Stimulated activated effector memory CD8-positive, alpha-beta T cell treated with anti-CD3 and anti-CD28 coated beads, Interleukin-12 subunit alpha, Interleukin-12 subunit beta, amount 100 ng/mL, for 72 hours (primary cell): Measurements from ENCODE around the gene SLC44A3.

Source experiments
- ATAC-seq: fragments of 150-1000 bp; cut with Tn5 transposase; 2 replicates; pipeline ENCODE4 v1.10.0; 2021
- DNase-seq, 2 donors: peaks; one replicate each; pipeline ENCODE4 v3.0.0; 2021 to 2022; ENCODE audit warnings: low spot score in 2 of 2
- H3K27ac Mint-ChIP-seq: one replicate; pipeline ENCODE4 v1.8.0; 2022; ENCODE audit warnings: mild to moderate bottlenecking, mixed read lengths
- H3K36me3 Mint-ChIP-seq: one replicate; pipeline ENCODE4 v1.8.0; 2022; ENCODE audit warnings: mild to moderate bottlenecking, mixed read lengths
- H3K4me1 Mint-ChIP-seq: one replicate; pipeline ENCODE4 v1.8.0; 2022; ENCODE audit warnings: mixed read lengths
- H3K4me3 Mint-ChIP-seq: one replicate; pipeline ENCODE4 v1.8.0; 2022; ENCODE audit warnings: mild to moderate bottlenecking, mixed read lengths
- H3K9me3 Mint-ChIP-seq: one replicate; pipeline ENCODE4 v1.8.0; 2022; ENCODE audit warnings: mixed read lengths

Gene SLC44A3

DNA sequence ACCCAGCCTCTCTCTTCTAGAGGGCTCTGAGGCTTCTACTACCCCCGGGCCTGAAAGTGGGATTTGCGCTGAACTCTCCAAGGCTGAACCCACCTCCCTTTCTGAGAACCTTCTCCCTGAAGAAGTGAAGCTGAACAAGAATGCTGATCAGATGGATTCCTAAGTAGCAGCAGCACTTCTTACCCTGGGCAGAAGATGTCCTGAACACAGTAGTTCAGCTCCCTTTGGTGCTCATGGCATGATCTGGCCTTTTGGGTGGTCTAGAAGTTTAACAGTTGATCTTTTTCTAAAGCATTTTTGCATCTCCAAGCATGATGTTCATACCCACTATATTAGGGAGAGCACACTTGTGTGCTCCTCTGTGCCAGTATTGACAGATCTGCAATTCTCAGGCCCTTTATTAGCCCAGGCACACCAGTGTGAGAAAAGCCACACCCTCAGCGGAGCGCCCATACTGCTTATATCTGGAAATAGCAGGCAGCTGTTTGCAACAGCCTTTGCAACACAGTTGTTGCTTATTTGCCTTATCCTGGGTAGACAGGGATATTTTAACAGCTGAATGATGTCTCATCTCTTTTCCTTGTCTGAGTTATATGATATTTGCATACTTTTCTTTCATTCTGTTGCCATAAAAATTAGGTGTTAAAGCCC, 72.6 kb downstream of the SLC44A3 start:
- DNase-seq: no peak
- no peak for ATAC-seq
- H3K9me3 Mint-ChIP-seq: no peaks in the 10 kb centered on the region
- H3K4me1 Mint-ChIP-seq: no peaks in the 10 kb centered on the region
- H3K4me3 Mint-ChIP-seq: no peak overlapping the region
- H3K27ac Mint-ChIP-seq: no peak overlapping the region
- no peaks in the 10 kb centered on the region for H3K36me3 Mint-ChIP-seq

GRCh38 chr1:94894630-94895029, 74.5 kb downstream of the SLC44A3 start:
- Mint-ChIP-seq H3K27ac (no peak overlapping the region), H3K4me3 (no peak overlapping the region), H3K36me3 (no peaks in the 10 kb centered on the region), H3K4me1 (no peaks in the 10 kb centered on the region), H3K9me3 (no peaks in the 10 kb centered on the region)
- ATAC-seq (no peak), DNase-seq (no peak)

GRCh38 chr1:94895518-94895917, 75.4 kb downstream of the SLC44A3 start:
- no peaks in the 10 kb centered on the region for H3K4me1 Mint-ChIP-seq

DNA sequence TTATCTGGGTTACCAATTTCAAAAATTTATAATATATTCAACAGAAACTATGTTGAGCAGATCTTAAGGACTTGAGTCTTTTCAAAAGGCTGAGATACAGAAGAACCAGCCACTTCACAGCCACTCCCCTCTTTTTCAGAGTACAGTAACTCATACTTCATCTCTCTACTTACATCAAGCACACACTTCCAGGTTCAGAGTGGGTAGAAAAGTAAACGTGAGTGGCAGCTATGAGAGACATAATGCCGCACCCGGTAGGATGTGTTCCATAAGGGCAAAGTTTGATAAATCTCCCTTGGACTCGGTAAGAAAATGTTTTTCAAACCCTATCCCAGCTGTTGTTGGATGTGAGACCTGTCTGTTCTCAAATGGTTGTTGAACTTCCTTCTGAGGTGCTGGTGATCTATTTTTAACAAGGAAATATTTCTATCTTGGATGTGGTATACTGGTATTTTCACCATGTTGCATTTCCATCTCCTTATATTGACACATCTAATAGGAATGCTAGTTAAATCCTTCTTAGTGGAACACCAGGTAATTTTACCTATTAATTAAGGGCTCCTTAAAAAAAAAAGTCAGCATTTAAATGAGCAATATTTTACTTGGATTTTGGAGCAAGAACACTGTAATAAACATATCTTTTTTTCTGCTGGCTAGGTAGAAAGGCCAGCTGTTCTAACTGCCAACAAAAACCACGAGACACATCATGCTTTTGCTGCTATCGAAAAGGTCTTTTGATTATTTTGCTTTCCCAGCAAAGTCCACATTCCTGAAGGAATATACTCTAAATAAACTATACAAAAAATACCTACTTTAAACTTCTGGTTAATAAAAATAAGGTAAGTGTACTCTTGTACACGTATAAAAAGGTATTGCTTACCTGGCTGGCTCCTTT, 78.6 kb downstream of the SLC44A3 start:
- H3K27ac Mint-ChIP-seq: no peak overlapping the region
- H3K4me3 Mint-ChIP-seq: no peak overlapping the region
- no peaks in the 10 kb centered on the region for H3K9me3 Mint-ChIP-seq
- H3K4me1 Mint-ChIP-seq: no peaks in the 10 kb centered on the region
- ATAC-seq (no peak), DNase-seq (no peak)
- no peaks in the 10 kb centered on the region for H3K36me3 Mint-ChIP-seq

More at GRCh38 chr1:94895518-94895917, 75.4 kb downstream of the SLC44A3 start:
- Mint-ChIP-seq H3K4me3 (no peak overlapping the region), H3K27ac (no peak overlapping the region), H3K9me3 (no peaks in the 10 kb centered on the region), H3K36me3 (no peaks in the 10 kb centered on the region)
- no peak for ATAC-seq
- no peak for DNase-seq

- H3K4me1 Mint-ChIP-seq: no peaks in the 10 kb centered on the region
- no peak for DNase-seq
- no peak overlapping the region for H3K4me3 Mint-ChIP-seq
- H3K36me3 Mint-ChIP-seq: no peaks in the 10 kb centered on the region
- no peak overlapping the region for H3K27ac Mint-ChIP-seq
- no peaks in the 10 kb centered on the region for H3K9me3 Mint-ChIP-seq
- ATAC-seq: no peak
Measured at GRCh38 chr1:94899756-94900155, 79.6 kb downstream of the SLC44A3 start.

GRCh38 chr1:94901841-94902240, 81.7 kb downstream of the SLC44A3 start:
- Mint-ChIP-seq H3K9me3 (no peaks in the 10 kb centered on the region), H3K27ac (no peak overlapping the region), H3K4me1 (no peaks in the 10 kb centered on the region), H3K4me3 (no peak overlapping the region), H3K36me3 (no peaks in the 10 kb centered on the region)
- DNase-seq (no peak), ATAC-seq (no peak)

DNA sequence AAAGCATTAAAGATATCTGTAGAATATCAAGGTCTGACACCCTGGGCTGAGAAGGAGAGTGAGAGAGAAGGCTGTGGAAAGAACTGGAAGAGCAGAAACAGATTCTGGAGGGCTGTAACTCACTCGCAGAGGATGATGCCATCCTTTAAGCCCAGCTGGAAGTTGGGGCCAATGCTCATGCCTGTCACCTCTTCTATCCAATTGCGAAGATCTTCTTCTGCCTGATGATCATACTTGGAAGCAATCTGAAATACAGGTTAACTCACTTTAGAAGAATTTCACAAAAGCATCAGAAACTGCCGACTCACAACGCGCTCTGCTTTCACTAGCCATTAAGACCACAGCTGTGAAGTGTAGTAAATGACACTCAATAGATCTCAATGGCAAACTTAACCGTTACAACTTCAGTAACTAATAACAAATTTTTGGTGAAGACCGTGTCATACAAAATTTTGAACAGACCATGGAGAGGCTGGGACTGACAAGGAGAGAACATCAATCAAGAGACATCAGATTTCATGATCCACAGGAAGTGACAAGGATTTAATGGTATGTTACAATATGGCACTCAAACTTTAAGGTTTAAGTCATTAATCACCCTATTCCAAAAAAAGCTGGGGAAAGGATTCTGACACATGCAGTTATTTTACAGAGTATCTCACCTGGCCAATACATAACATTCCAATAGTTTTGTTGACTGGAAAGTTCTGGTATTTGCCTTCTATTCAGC, 83.3 kb downstream of the SLC44A3 start:
- H3K4me1 Mint-ChIP-seq: no peaks in the 10 kb centered on the region
- ATAC-seq (no peak), DNase-seq (no peak)
- H3K9me3 Mint-ChIP-seq: no peaks in the 10 kb centered on the region
- H3K4me3 Mint-ChIP-seq: no peak overlapping the region
- no peak overlapping the region for H3K27ac Mint-ChIP-seq
- no peaks in the 10 kb centered on the region for H3K36me3 Mint-ChIP-seq

DNA sequence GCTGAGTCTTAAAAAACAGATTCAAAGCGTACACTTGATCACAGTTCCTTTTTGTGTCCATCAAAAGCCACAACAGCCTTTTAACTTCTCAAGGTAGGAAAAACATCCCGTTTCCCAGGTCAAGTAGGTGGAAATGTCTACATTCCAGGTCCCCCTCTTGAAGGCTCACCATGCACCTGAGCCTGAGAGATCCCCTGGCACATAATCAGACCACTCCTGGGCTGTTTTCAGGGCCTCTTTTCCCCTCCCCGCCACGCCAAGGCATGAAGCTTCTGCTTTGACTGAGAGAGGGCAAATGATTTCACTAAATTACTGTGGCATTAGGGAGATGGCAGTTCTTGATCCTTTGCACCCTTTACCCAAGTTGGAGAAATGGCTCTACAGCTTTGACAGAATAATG, 85.0 kb downstream of the SLC44A3 start:
- H3K4me3 Mint-ChIP-seq: no peak overlapping the region
- ATAC-seq (no peak), DNase-seq (no peak)
- no peak overlapping the region for H3K27ac Mint-ChIP-seq
- H3K36me3 Mint-ChIP-seq: no peaks in the 10 kb centered on the region
- H3K4me1 Mint-ChIP-seq: no peaks in the 10 kb centered on the region
- no peaks in the 10 kb centered on the region for H3K9me3 Mint-ChIP-seq

- no peak overlapping the region for H3K4me3 Mint-ChIP-seq
- DNase-seq (no peak), ATAC-seq (no peak)
- no peaks in the 10 kb centered on the region for H3K4me1 Mint-ChIP-seq
- no peaks in the 10 kb centered on the region for H3K9me3 Mint-ChIP-seq
- no peak overlapping the region for H3K27ac Mint-ChIP-seq
- H3K36me3 Mint-ChIP-seq: no peaks in the 10 kb centered on the region
Measured at GRCh38 chr1:94906382-94906781, 86.2 kb downstream of the SLC44A3 start.

GRCh38 chr1:94907136-94907535, 87.0 kb downstream of the SLC44A3 start:
- Mint-ChIP-seq H3K36me3 (no peaks in the 10 kb centered on the region), H3K27ac (no peak overlapping the region), H3K4me3 (no peak overlapping the region), H3K4me1 (no peaks in the 10 kb centered on the region), H3K9me3 (no peaks in the 10 kb centered on the region)
- DNase-seq: no peak
- no peak for ATAC-seq

GRCh38 chr1:94908190-94908589, 88.0 kb downstream of the SLC44A3 start:
- H3K27ac Mint-ChIP-seq: no peak overlapping the region
- H3K36me3 Mint-ChIP-seq: no peaks in the 10 kb centered on the region
- H3K4me3 Mint-ChIP-seq: no peak overlapping the region
- no peak for DNase-seq
- no peaks in the 10 kb centered on the region for H3K4me1 Mint-ChIP-seq
- H3K9me3 Mint-ChIP-seq: no peaks in the 10 kb centered on the region
- ATAC-seq: no peak

- no peak overlapping the region for H3K27ac Mint-ChIP-seq
- DNase-seq (no peak), ATAC-seq (no peak)
- no peaks in the 10 kb centered on the region for H3K36me3 Mint-ChIP-seq
- no peaks in the 10 kb centered on the region for H3K4me1 Mint-ChIP-seq
- no peaks in the 10 kb centered on the region for H3K9me3 Mint-ChIP-seq
- H3K4me3 Mint-ChIP-seq: no peak overlapping the region
Measured at GRCh38 chr1:94908965-94909364, 88.8 kb downstream of the SLC44A3 start.

DNA sequence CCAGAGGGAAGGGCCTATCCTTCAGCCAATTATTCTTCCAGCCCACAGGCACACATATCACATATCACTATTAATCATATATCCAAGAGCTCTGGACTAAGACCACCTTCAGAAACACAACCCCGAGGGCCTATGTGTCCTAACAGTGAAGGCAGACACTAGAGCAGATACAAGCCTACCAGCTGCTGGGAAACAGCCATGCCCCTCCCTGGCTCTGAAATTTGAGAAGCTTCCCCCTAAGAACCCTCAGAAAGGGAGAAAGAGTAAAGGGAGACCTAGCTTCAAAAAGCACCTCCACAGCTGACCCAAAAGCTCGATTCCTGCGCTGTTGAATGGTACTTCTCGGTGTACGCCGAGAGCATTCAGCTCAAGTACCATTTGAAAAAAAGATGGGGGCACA, 89.3 kb downstream of the SLC44A3 start:
- no peak for ATAC-seq
- Mint-ChIP-seq H3K4me3 (no peak overlapping the region), H3K4me1 (no peaks in the 10 kb centered on the region), H3K36me3 (no peaks in the 10 kb centered on the region), H3K27ac (no peak overlapping the region), H3K9me3 (no peaks in the 10 kb centered on the region)
- DNase-seq: no peak

DNA sequence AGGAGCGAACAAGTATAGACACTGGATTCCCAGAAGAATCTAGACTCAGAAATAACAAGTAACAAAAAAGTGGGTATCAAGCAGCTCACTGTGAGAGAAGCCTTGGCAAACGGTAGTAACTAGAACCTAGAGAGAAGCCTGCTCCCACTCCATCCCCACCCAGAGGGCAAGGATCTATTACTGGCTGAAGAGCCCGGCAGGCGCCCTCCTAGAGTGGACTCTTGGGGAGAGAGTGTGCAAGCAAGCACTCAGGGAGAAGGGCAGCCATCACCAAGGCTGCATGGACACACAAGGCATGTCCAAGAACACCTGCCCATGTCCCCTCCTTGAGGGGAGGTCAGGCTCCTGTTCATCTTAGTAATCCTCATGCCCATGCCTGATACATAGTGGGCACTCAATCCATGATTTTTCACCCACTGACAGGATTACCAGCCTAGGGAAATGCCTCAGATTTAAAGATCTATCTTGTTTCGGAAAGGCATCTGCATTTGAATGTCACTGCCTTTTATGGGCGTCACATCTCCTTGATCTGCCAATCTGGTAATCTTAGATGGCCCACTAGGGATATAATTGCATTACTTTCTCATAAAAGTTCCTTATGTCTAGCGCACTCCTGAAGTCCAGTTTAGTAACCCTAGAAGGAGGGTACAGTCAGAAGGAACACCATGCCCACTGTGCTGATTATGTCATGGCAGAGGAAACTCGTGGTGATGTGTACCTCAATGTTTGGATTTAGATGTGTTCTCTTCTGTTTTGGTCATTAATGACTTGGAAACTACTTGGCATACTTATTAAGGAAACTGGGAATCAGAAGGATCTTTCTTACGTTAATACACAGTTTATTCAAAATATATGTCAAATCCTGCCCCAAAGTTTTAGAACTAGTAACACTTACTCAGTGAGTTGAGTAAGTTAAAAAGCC, 92.4 kb downstream of the SLC44A3 start:
- no peaks in the 10 kb centered on the region for H3K36me3 Mint-ChIP-seq
- H3K4me3 Mint-ChIP-seq: no peak overlapping the region
- ATAC-seq (peak; percentile 28), DNase-seq (no peak)
- H3K27ac Mint-ChIP-seq: no peak overlapping the region
- no peaks in the 10 kb centered on the region for H3K9me3 Mint-ChIP-seq
- no peaks in the 10 kb centered on the region for H3K4me1 Mint-ChIP-seq

DNA sequence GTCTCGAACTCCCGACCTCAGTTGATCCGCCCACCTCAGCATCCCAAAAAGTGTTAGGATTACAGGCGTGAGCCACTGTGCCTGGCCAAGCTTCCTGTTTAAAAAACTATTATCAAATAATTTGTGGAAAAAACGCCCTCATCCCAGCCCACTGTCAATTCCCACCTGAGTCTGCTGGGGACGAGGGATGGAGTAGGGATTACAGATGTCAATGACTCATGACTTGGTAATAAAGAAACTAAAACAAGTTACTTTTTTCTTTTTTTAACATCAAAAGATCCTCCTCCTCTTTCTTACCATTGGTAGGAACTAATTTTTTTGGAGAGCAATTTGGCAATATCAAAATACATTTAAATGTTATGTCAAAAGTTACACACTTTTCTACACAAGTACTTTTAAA, 97.1 kb downstream of the SLC44A3 start:
- ATAC-seq (no peak), DNase-seq (no peak)
- no peaks in the 10 kb centered on the region for H3K36me3 Mint-ChIP-seq

More for the DNA sequence above, 97.1 kb downstream of the SLC44A3 start:
- Mint-ChIP-seq H3K9me3 (no peaks in the 10 kb centered on the region), H3K27ac (no peak overlapping the region), H3K4me1 (no peaks in the 10 kb centered on the region), H3K4me3 (no peak overlapping the region)
